Measurements from ENCODE around the gene ARMH3.

Gene ARMH3

DNA sequence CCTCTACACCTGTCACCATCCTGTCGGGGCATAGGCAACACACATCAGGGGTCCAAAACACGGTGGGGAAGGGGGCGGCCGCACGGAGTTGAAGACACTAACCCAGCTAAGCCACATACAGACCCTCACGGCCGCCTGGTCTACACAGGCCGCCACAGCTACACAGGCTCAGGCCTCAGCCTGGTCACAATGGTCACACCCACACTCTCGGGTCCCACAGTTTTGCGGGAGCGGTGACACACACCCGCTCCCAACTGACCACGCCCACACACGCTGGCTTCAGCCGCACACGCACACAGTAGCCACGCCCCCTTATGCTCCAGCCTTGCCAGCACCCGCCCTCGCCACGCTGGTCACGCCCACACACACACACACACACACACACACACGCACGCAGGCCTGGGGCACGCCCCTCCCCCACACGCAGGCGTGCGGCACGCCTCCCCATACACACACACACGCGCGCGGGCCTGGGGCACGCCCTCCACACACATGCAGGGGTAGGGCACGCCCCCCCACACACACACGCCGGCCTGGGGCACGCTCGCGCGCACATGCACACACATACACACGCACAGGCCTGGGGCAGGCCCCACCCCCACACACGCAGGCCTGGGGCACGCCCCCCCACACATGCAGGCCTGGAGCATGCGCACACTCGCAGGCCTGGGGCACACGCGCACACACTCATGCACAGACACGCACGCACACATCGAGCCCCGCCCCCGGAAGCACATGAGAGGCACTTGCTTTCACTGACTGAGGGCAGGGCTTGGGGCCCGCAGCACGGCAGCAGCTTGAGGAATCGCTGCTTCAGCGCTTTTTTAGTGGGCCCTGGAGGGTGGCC, 225.4 kb downstream of the ARMH3 start:
- peak; percentile 80 to 88 for DNase-seq (ENCODE audit: low read depth in 2 of 2)

DNA sequence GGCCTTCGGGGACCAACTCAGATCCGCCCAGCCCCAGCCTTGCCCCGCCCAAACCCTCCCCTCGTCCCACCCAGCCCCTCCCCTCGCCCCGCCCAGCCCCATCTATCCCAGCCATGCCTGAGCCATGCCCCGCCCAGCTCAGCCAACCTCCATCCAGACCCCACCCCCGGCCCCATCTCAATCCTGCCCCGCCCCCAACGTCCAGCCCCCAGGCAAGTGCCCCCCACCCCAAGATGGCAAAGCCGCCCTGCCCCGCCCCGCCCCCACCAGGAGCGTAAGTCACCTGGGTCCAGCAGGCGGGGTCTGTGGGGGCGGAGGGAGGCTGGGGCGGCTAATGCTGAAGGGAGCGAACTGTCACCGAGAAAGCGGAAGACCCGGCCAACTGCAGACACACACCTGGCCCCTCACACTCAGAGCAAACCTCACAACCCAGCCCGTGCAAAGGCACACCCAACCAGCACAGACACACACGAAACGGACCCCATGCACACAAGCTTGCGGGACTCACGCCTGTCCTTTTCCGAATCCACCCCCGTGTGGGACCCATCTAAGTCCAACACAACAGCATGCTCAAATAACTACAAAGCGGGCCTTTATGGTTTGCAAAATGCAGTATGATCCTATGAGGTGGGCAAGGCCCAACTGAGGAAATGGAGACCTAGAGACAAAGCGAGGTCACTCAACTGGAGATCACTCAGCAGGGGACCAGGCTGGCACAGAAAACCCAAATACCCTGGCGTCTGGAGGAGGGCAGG, 226.2 kb downstream of the ARMH3 start:
- peak; percentile 44 to 57 for DNase-seq (ENCODE audit: low read depth in 2 of 2)

DNA sequence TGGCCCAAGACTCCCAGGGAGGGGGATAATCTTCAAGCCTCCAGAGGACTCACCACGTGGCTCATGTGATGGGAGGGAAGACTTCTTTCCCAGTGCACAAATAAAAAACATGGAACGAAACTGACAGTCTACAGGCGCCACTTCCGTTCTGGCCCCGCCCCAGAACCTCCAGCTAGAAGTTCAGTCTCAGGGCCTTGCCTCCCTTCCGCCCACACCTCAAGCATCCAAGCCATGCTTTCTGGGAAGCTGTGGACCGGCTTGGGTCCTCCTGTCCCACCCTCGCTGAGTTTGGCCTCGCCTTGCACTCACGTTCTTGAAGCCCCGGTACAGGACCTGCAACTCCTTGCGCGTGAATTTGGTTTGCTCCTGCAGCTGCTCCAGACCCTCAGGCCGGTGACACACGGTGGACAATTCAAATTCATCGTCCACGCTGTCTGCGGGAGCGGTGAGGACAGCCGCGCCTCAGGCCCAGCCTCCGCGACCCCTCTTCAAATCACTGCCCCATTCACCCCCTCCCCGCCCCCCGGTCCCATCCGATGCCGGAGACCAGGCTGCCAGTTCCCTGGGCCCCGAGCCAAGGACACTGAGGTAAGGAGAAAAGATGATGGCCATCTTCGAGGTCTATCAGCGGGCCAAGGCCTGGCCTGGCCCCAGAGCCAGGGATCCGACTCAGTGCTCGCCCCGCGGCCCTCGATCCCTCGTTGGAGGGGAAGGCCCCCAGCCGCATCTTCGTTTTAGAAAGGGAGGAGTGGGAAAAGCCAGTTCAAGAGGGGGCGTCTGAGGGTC, 227.0 kb downstream of the ARMH3 start:
- no peak for DNase-seq (ENCODE audit: low read depth in 2 of 2)

DNA sequence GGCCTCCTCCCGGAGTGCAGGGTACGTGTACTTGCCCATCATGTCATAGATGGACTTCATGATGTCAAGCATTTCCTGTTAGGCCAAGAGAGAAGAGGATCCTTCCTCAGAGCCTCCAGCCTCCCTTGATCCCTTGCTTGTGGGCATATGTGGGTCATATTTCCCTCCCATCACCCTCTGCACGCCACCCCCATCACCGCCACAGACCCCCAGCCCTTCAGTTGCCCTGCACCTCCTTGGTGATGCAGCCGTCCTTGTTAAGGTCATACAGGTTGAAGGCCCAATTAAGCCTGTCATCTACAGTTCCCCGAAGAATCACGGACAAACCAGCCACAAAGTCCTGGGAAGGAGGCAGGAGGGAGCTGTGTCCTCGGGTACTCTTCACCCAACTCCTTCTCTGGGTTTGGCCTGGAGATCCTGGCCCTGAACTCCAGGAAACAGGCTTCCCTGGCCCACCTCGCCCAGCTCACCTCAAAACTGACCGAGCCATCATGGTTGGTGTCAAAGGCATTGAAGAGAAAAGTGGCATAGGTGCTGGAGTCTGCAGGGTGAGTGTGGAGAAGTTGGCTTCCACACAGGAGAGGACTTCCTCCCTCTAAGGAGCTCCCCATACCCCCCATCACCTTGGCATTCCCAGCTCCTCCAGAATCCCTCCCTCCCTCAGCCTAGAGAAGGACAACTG, 227.9 kb downstream of the ARMH3 start:
- no peak for DNase-seq (ENCODE audit: low read depth in 2 of 2)

DNA sequence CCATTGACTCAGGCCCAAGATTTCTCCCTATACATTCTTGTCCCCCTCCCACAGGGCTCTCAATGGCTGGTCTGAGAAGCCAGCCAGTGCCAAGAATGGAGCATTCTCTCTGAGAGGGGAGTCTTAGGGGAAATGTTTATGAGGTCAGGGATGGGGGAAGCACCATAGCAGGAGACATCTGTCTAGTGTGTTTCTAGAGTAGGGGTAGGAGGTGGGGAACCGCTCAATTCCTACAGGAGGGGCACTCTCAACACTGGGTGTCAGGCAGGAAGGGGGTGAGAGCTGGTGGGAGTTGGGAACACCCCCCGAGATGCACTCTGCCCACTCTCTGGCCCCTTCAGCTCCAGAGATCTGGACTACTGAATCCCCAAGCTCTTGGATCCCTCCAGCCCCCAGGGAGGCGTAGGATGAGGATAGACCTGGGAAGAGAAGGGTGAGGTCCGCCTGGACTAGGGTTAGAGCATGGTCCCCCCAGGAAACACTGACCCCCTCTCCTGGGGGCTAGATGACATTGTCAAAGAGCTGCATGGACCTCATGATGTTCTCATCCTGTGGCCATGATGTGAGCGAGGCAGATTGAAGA, 229.0 kb downstream of the ARMH3 start:
- DNase-seq (ENCODE audit: low read depth in 2 of 2): no peak

- DNase-seq (ENCODE audit: low read depth in 2 of 2): no peak
Observed at GRCh38 chr10:101824736-101825135, 231.2 kb downstream of the ARMH3 start.

DNA sequence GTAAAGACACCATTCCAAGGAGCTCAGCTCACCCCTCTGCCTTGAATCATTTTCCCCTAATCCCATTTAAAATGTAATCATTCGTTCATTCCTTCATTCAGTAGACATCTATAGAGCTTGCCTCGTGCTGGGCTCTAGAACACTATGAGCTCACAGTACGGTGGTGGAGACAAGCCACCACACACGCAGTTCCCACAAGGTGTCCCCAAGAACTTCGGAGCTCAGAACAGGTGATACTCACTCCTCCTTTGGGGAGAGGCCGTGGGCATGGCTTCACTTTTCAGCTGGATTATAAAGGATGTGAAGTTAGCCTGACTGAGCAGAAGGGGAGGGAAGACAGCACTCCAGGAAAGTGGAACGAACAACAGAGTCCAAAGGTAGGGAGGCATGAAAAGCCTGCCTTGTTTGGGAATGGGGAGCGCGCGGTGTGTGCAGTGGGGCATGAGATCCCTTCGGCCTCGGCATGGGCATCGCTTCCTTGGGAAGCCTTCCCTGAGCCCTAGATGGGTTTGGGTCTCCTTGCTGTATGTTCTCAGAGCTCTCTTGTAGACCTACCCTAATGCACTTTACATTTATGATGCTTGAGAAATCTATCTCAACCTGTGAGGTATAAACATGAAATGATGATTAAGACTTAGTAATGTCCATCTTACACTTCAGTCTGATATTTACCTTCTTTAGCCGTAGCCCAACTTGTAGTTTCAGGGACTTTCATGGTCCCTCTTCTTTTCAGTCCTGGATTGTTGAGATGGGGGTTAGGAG, 236.9 kb downstream of the ARMH3 start:
- no peak for DNase-seq (ENCODE audit: low read depth in 2 of 2)

DNA sequence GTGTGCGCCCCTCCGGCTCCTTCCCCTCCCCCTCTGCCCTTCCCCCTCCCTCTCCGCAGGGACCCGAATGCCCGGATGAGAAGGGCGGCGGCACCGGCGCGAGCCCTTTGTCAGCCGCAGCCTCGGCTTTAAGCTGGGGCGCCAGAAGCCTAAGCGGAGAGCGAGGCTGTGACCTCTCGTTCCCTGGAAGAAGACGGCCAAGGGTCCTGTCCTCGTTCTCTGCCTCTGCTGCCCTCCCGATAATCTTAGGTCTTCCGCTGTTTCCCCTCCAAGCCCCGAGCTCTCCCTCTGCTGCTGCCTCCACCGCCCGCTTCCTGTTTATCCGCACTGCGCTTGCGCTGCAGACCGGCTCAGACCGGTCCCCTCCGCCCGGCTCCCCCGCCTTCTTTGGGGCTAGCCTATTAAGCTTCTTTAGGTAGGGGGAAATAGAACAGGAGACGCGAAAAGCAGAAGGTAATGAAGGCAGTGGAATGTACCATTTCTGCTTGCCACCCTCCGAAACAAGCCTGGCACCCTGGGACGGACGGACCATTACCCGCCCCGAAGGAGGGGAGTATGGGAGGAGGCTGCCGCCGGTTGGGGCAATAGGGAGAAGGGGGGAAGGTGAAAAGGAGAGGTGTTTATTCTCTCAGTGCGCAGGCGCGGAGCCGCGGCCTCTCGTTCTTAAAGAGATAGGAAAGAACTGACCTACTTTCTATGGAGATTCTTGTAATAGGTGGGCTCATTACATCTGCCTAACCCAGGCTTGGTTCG, 237.7 kb downstream of the ARMH3 start, which contains the start of gene OGA:
Gene OGA (minus strand): TSS at position 326 of the 753 bp plus-strand sequence. CDS start 422 bp downstream, outside the sequence.
- DNase-seq (ENCODE audit: low read depth in 2 of 2): peak; percentile 94 to 95

- peak in 1 of 2 donors; percentile 26 for DNase-seq (ENCODE audit: low read depth in 2 of 2)
Observed at GRCh38 chr10:101817337-101818118, 238.4 kb downstream of the ARMH3 start.

DNA sequence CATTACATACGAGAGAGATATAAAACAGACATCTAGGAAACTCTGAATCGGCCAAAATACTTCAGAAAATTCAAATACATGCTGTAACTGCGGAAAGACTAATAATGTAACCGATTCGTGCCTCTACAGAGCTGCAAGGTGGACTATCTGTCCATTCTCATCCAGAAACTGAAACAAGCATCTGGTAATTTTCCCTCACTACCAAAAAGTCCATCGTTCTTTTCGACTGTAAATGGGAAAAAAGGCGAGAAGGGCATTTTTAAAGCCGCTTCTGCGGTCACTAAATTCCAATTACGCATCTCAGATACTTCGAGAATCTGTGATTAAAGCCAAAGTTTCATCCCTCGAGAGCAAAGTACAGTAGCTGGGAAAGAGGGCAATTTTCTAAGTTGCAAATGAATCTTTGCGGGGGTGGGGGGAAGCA, 239.0 kb downstream of the ARMH3 start:
- DNase-seq (ENCODE audit: low read depth in 2 of 2): no peak

GRCh38 chr10:101816376-101816775, 239.6 kb downstream of the ARMH3 start:
- DNase-seq (ENCODE audit: low read depth in 2 of 2): no peak

DNA sequence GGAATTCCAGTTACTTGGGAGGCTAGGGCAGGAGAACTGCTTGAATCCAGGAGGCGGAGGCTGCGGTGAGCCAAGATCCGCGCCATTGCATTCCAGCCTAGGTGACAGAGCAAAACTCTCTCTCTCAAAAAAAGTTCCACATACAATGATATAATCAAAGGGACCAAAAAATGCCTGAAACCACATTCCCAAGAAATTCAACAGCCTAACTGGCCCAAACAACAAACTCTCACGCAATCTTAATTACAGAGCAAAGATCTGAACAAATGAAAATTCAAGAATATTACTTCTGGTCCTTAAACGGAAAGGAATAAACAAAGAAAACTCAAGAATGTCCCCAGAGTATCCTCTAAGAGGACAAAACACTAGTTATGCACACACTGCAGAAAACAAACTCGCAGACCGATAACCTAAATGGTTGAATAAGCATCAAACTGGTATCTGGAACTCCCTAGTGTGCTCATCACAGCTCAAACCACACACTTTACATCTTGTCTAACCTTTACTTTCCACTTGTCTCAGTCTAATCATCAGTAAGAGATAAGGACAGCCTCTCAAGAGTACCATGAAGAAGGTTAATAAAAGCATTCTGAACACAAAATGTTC, 241.4 kb downstream of the ARMH3 start:
- DNase-seq (ENCODE audit: low read depth in 2 of 2): no peak

DNA sequence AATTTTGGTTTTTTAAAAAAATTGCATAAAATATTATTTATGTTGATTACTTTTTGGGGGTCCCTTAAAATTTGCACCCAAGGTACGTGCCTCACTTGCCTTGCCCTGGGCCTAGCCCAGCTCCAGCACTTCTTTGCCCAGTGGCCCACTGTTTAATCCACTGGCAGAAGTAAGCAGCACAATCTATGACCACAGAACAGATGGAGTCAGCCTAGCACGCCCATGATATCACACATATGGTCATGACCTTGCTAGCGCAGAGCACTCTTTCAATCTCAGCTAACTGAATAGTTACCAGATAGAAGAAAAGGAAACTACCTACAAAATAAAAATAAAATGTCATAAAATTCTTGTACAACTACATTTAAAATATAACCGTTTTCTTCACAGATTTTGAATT, 243.4 kb downstream of the ARMH3 start:
- no peak for DNase-seq (ENCODE audit: low read depth in 2 of 2)

- no peak for DNase-seq (ENCODE audit: low read depth in 2 of 2)
Observed at GRCh38 chr10:101807158-101807557, 248.8 kb downstream of the ARMH3 start.

- DNase-seq (ENCODE audit: low read depth in 2 of 2): no peak
Observed at GRCh38 chr10:101803511-101803910, 252.5 kb downstream of the ARMH3 start.

DNA sequence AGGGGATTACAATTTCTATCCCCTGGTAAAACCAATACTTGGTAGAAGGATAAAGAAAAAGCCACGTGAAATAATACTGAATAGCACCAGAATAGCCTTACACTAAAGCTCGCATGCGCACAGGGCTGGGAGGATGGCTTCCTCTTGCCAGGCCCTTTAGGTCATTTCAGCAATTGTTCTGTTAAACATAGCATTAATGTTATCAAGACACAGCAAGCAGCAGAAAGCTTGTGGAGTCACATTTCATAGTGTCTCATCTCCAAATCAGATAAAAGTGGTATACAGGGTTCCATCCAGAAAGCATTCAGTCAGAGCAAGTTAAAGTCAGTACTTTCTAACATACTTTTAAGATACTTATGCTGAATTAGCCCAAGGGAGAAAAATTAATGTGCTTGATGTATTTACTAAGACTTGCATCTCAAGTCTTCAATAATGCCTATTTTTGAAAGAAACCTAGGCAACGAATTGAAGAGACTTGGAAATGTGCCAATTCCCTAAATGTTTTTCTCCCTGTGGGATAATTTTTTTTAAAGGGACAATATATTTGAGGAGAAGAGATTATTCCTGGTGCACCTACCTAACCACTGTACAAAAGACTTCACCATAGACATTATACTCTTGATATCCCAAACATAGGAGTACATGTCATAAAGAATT, 258.4 kb downstream of the ARMH3 start:
- DNase-seq (ENCODE audit: low read depth in 2 of 2): no peak

All from stimulated activated CD4-positive, alpha-beta T cell treated with anti-CD3 and anti-CD28 coated beads, Interleukin-4, amount 100 ng/mL, for 48 hours (primary cell).